Skeletal muscle satellite cell (primary cell): ENCODE results near the gene PLPP3.

Source experiments
- H3K27me3 ChIP-seq: 2 replicates; pipeline ENCODE4 v1.7.0; 2013; ENCODE audit warnings: low read length; ENCODE audit not compliant: control insufficient read depth, insufficient read depth
- H3K36me3 ChIP-seq: 2 replicates; pipeline ENCODE4 v1.7.0; 2013; ENCODE audit warnings: mild to moderate bottlenecking, control low read depth, low read length; ENCODE audit not compliant: insufficient read depth
- H3K4me1 ChIP-seq: 2 replicates; pipeline ENCODE4 v1.7.0; 2013; ENCODE audit warnings: low read length; ENCODE audit not compliant: control insufficient read depth, insufficient read depth
- H3K4me2 ChIP-seq: 2 replicates; pipeline ENCODE4 v1.7.0; 2013; ENCODE audit warnings: mild to moderate bottlenecking, low read length
- H3K4me3 ChIP-seq: 2 replicates; pipeline ENCODE4 v1.7.0; 2013; ENCODE audit warnings: low read length
- H3K9ac ChIP-seq: 2 replicates; pipeline ENCODE4 v1.7.0; 2013; ENCODE audit warnings: mild to moderate bottlenecking, low read depth, low read length, moderate library complexity
- H3K9me3 ChIP-seq: replicated peaks from 2 replicates; pipeline ENCODE4 v1.7.0; 2013; ENCODE audit warnings: mild to moderate bottlenecking, control low read depth, low read length

The PLPP3 gene

GRCh38 chr1:56532350-56532683 is 47.0 kb downstream of the PLPP3 start:
- no peak overlapping the region for H3K4me2 ChIP-seq
- peaks cover 9% of the 10 kb centered on the region for H3K4me1 ChIP-seq
- no peaks in the 10 kb centered on the region for H3K9me3 ChIP-seq
- peaks cover 98% of the 10 kb centered on the region for H3K36me3 ChIP-seq
- H3K4me3 ChIP-seq, result no peak overlapping the region
- H3K9ac ChIP-seq, result no peak overlapping the region
- H3K27me3 ChIP-seq, result no peaks in the 10 kb centered on the region

DNA sequence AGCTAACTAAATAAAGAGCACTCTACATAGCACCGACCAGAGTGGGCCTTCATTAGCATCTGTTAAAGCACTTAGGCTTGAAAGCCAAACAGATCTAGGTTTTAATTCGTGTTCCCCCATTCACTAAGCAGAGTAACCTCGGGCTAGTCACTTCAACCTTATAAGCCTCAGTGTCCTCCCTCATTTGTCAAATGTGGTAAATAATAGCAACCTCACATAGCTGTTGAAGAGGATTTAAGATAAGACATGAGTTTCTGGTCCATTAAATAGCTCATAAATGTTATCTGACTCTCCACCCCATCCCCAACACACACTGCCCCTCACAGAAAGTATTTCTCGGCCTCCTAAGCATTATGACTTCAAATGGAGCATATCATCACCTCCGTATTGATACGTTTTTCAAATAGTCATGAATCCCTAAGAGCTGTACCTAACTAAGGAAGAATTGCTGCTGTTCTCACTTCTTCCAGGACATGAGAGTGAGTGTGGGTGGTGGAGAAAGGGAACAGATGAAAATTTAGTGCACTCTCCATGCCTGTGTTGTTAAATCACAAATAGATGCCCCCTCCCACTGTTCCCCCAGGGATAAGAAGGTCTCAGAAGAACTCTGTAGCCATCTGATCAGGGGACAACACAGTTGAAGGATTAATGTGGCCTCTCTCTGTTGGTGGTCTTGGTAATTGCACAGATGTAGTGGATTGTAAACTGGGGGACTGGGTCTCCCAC is 47.6 kb downstream of the PLPP3 start:
- Histone ChIP-seq H3K4me2 (no peak overlapping the region), H3K9ac (no peak overlapping the region), H3K4me3 (no peak overlapping the region), H3K27me3 (no peaks in the 10 kb centered on the region), H3K36me3 (peaks cover 95% of the 10 kb centered on the region), H3K4me1 (peaks cover 13% of the 10 kb centered on the region), H3K9me3 (no peaks in the 10 kb centered on the region)

DNA sequence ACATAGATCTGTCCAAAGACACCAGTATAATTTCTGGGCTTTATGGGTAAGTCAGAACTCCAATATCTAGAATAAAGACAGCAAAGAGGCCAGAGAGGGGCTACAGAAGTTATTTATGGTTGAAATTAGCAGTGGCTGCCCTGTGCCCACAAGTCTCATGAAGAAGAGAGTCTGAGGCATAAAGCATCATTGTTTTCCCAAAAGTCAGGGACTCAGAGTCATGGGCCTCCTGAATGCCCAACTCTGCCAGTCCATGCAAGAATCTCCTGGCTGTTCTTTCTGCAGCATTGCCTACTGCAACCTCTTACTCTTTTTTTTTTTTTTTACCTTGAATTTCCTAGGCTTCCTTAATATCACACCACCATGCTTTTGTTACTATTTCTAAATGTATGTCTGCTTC is 49.6 kb downstream of the PLPP3 start:
- peaks cover 94% of the 10 kb centered on the region for H3K36me3 ChIP-seq
- H3K4me3 ChIP-seq, result no peak overlapping the region
- peaks cover 28% of the 10 kb centered on the region for H3K4me1 ChIP-seq
- H3K9me3 ChIP-seq, result no peaks in the 10 kb centered on the region
- H3K27me3 ChIP-seq, result no peaks in the 10 kb centered on the region
- H3K9ac ChIP-seq, result no peak overlapping the region
- no peak overlapping the region for H3K4me2 ChIP-seq

DNA sequence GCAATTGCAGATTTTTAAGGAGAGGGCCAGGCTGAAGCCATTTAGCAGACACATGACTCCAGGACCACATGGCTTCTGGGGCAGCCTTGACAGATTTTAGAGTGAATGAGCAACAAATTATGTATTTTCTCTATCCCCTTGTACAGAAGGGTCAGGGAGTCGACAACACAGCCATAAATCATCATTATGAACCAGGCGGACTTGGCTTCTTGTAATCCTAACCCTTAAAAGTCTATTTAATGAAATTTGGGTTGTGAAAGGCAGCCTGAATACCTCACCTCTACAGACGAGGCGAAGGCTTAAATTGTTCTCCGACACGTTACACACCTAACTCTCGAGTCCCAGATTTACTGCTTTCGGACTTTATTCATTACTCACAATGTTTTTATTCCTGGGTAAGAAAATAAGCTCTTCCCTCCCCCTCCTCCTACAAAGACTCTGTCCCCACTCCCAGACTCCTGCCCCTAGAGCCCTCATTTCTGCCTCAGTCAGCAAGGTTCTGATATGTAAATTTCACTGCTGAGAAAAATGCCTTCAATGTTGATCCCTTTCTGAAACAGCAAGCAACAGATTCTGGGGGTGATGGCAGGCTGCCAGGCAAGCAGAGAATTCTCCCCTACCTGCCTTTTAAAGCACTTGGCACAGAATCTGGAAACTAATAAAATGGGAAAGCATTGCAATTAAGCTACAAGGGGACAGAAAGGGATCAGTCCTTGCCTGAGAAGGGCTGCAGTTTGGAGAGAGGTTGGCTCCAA is 51.6 kb downstream of the PLPP3 start:
- Histone ChIP-seq H3K9ac (no peak overlapping the region), H3K9me3 (no peaks in the 10 kb centered on the region), H3K36me3 (peaks cover 93% of the 10 kb centered on the region), H3K4me1 (peaks cover 28% of the 10 kb centered on the region), H3K4me2 (no peak overlapping the region), H3K4me3 (no peak overlapping the region), H3K27me3 (no peaks in the 10 kb centered on the region)

- Histone ChIP-seq H3K4me3 (no peak overlapping the region), H3K27me3 (no peaks in the 10 kb centered on the region), H3K4me1 (peaks cover 28% of the 10 kb centered on the region), H3K9me3 (no peaks in the 10 kb centered on the region), H3K9ac (no peak overlapping the region), H3K36me3 (peaks cover 93% of the 10 kb centered on the region), H3K4me2 (no peak overlapping the region)
Observed at GRCh38 chr1:56526571-56527174, 52.7 kb downstream of the PLPP3 start.

- no peaks in the 10 kb centered on the region for H3K27me3 ChIP-seq
- H3K4me3 ChIP-seq, result no peak overlapping the region
- H3K9ac ChIP-seq, result no peak overlapping the region
- H3K4me1 ChIP-seq, result peaks cover 28% of the 10 kb centered on the region
- H3K4me2 ChIP-seq, result peak overlapping the region; percentile 15
- peaks cover 91% of the 10 kb centered on the region for H3K36me3 ChIP-seq
- no peaks in the 10 kb centered on the region for H3K9me3 ChIP-seq
Observed at GRCh38 chr1:56525489-56526041, 53.8 kb downstream of the PLPP3 start.

DNA sequence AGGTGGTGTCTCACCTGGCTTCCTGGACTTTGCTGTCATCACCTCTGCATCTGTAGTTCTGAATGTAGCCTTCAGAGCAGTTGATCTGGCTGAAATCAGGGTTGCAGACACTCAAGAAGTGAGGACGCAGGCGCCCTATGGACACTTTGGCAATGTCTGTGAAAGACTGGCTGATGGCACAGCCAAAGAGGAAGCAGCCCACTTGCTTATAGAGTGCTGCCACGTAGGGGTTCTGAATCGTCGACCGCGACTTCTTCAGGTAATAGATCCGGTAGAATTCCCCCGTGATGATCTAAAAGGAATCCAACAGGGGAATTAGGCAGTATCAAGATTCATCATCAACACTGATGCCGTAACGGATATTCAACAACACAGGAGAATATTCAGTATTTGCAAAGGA is 55.1 kb downstream of the PLPP3 start:
- no peaks in the 10 kb centered on the region for H3K27me3 ChIP-seq
- peaks cover 33% of the 10 kb centered on the region for H3K4me1 ChIP-seq
- H3K9ac ChIP-seq, result no peak overlapping the region
- no peak overlapping the region for H3K4me2 ChIP-seq
- H3K36me3 ChIP-seq, result peaks cover 91% of the 10 kb centered on the region
- no peaks in the 10 kb centered on the region for H3K9me3 ChIP-seq
- H3K4me3 ChIP-seq, result no peak overlapping the region

GRCh38 chr1:56522680-56523079 is 56.7 kb downstream of the PLPP3 start:
- H3K36me3 ChIP-seq, result peaks cover 90% of the 10 kb centered on the region
- H3K4me1 ChIP-seq, result peaks cover 31% of the 10 kb centered on the region

DNA sequence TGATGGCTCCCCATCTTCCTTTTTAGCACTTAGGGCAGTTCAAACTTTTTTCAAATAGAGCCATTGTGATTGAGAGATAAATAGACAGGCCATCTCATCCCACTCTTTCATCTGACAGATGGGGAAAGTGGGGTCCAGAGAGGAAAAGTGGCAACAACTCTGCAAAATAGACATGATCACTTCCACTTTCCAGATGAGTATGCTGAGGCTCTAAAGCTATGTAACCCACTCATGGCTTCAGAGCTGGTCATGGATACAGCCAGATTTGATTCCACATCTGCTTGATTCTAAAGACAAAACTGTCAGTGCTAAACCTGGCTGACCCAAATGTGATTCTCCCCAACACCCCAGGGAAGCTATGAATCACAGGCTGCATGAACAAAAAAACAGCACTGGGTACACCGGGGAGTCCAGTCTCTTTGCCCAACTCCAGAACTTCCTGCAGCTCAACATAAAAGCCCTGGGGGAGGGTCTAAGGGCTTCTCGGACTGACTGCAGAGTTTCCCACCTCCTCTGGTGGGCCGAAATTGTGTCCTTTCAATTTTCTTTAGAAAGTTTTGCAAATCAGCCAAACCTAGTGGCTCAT is 59.3 kb downstream of the PLPP3 start:
- Histone ChIP-seq H3K9me3 (no peaks in the 10 kb centered on the region), H3K4me1 (peaks cover 19% of the 10 kb centered on the region), H3K4me2 (no peak overlapping the region), H3K36me3 (peaks cover 90% of the 10 kb centered on the region), H3K27me3 (no peaks in the 10 kb centered on the region), H3K4me3 (no peak overlapping the region), H3K9ac (no peak overlapping the region)

More at GRCh38 chr1:56522680-56523079, 56.7 kb downstream of the PLPP3 start:
- no peak overlapping the region for H3K9ac ChIP-seq
- H3K9me3 ChIP-seq, result no peaks in the 10 kb centered on the region
- no peaks in the 10 kb centered on the region for H3K27me3 ChIP-seq
- no peak overlapping the region for H3K4me3 ChIP-seq
- no peak overlapping the region for H3K4me2 ChIP-seq

GRCh38 chr1:56517404-56518130 is 61.8 kb downstream of the PLPP3 start:
- peaks cover 85% of the 10 kb centered on the region for H3K36me3 ChIP-seq
- H3K4me2 ChIP-seq, result no peak overlapping the region
- H3K4me3 ChIP-seq, result no peak overlapping the region
- H3K9me3 ChIP-seq, result no peaks in the 10 kb centered on the region
- H3K27me3 ChIP-seq, result no peaks in the 10 kb centered on the region
- H3K4me1 ChIP-seq, result peaks cover 19% of the 10 kb centered on the region
- H3K9ac ChIP-seq, result no peak overlapping the region
